HEK293 (cell line): ENCODE results near the gene ZFAND3.

Experiments used
- ZNF175 ChIP-seq: fragments of 450-650 bp; formaldehyde crosslinking; IDR thresholded peaks from 2 replicates; pipeline ENCODE4 v1.5.1; 2016; ENCODE audit warnings: missing biosample characterization, missing genetic modification characterization
- ZNF221 ChIP-seq: fragments of 450-650 bp; formaldehyde crosslinking; IDR thresholded peaks from 2 replicates; pipeline ENCODE4 v1.5.1; 2017; ENCODE audit warnings: missing biosample characterization, missing genetic modification characterization, borderline replicate concordance
- TF ChIP-seq, protein P1 (sequence below): fragments of 450-650 bp; formaldehyde crosslinking; IDR thresholded peaks from 2 replicates; pipeline ENCODE4 v1.5.1; 2016; ENCODE audit warnings: missing biosample characterization, missing genetic modification characterization
- TF ChIP-seq, protein P2 (sequence below): fragments of 450-650 bp; formaldehyde crosslinking; IDR thresholded peaks from 2 replicates; pipeline ENCODE4 v1.5.1; 2016; ENCODE audit warnings: missing biosample characterization, missing genetic modification characterization
- TF ChIP-seq, protein P3 (sequence below): fragments of 450-650 bp; formaldehyde crosslinking; IDR thresholded peaks from 2 replicates; pipeline ENCODE4 v1.5.1; 2016; ENCODE audit warnings: missing biosample characterization, missing genetic modification characterization

DNA sequence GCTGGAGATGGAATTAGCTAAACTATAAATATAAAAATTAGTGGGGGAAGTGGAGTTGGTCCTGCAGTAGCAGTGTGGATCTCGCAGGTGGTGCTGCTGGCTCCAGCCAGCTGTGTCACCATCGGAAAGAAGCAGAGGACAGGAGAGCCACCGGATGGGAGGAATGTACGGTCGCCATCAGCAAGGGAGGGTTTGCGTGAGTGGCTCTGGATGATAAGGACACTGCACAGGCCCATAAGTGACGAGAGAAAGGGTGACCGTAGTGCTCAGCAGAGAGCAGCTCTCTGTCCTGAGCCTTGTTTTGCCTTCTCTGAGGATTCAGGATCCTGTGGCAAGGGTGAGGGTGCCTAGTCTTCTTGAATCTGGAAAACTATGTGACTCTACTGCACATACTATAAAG is 378.7 kb downstream of the ZFAND3 start:
- TF ChIP-seq, protein P1, sequence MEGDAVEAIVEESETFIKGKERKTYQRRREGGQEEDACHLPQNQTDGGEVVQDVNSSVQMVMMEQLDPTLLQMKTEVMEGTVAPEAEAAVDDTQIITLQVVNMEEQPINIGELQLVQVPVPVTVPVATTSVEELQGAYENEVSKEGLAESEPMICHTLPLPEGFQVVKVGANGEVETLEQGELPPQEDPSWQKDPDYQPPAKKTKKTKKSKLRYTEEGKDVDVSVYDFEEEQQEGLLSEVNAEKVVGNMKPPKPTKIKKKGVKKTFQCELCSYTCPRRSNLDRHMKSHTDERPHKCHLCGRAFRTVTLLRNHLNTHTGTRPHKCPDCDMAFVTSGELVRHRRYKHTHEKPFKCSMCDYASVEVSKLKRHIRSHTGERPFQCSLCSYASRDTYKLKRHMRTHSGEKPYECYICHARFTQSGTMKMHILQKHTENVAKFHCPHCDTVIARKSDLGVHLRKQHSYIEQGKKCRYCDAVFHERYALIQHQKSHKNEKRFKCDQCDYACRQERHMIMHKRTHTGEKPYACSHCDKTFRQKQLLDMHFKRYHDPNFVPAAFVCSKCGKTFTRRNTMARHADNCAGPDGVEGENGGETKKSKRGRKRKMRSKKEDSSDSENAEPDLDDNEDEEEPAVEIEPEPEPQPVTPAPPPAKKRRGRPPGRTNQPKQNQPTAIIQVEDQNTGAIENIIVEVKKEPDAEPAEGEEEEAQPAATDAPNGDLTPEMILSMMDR (tag by site-specific recombination) = no peak
- TF ChIP-seq, protein P2, sequence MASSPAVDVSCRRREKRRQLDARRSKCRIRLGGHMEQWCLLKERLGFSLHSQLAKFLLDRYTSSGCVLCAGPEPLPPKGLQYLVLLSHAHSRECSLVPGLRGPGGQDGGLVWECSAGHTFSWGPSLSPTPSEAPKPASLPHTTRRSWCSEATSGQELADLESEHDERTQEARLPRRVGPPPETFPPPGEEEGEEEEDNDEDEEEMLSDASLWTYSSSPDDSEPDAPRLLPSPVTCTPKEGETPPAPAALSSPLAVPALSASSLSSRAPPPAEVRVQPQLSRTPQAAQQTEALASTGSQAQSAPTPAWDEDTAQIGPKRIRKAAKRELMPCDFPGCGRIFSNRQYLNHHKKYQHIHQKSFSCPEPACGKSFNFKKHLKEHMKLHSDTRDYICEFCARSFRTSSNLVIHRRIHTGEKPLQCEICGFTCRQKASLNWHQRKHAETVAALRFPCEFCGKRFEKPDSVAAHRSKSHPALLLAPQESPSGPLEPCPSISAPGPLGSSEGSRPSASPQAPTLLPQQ (tag by site-specific recombination) = no peak
- TF ChIP-seq ZNF175 (tag by site-specific recombination) (no peak), ZNF221 (tag by site-specific recombination) (no peak)
- TF ChIP-seq, protein P3, sequence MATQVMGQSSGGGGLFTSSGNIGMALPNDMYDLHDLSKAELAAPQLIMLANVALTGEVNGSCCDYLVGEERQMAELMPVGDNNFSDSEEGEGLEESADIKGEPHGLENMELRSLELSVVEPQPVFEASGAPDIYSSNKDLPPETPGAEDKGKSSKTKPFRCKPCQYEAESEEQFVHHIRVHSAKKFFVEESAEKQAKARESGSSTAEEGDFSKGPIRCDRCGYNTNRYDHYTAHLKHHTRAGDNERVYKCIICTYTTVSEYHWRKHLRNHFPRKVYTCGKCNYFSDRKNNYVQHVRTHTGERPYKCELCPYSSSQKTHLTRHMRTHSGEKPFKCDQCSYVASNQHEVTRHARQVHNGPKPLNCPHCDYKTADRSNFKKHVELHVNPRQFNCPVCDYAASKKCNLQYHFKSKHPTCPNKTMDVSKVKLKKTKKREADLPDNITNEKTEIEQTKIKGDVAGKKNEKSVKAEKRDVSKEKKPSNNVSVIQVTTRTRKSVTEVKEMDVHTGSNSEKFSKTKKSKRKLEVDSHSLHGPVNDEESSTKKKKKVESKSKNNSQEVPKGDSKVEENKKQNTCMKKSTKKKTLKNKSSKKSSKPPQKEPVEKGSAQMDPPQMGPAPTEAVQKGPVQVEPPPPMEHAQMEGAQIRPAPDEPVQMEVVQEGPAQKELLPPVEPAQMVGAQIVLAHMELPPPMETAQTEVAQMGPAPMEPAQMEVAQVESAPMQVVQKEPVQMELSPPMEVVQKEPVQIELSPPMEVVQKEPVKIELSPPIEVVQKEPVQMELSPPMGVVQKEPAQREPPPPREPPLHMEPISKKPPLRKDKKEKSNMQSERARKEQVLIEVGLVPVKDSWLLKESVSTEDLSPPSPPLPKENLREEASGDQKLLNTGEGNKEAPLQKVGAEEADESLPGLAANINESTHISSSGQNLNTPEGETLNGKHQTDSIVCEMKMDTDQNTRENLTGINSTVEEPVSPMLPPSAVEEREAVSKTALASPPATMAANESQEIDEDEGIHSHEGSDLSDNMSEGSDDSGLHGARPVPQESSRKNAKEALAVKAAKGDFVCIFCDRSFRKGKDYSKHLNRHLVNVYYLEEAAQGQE (tag by site-specific recombination) = no peak
